CD4-positive, alpha-beta T cell treated with Interleukin-2 at 100 ng/mL for 4 hours (primary cell): ENCODE measurements around the gene KIF5A.

ENCODE experiments used
- DNase-seq: peaks from one replicate; pipeline ENCODE4 v3.0.0-alpha.2; 2020; ENCODE audit warnings: low spot score

Gene KIF5A

DNA sequence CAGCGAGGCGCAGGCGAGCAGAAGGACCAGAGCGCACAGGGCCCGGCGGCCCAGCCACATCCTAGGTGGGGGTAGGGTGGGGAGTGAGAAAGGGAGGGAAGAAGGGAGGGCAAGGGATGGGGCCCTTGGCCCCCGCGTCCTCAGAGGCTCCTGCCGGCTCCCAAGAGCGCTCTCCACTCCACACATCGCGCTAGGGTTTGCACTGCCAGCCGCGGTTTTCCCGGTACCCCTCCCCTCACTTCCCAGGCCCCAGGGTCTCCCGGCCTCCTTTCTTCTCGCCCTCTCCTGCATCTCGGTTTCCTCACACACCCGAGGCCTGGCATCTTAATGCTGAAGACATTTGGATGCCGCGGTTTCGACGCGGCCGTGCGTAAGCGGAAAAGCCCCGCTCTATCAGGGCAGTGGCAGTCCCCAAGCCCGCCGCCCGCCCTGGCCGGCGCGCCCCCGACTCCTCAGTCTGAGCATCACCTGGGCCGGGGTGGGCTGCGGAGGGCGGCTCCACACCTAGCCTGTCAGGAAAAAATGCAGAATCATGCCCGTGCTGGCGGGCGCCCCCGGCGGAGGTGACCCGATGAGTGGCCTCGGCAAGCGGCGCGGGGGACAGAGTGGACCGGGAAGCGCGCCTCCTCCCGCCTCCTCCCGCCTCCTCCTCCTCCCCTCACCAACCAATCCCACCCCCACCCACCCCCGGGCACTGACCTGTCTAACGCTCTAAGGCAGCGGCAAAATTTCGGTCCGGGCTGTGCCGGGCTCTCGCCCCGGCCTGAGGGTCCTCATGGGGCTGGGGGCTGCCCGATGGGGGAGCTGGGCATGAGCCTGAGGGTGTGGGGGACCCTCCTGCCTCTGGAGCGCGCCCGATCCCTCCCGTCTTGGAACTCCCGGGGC lies 82.5 kb downstream of the KIF5A start:
- no peak for DNase-seq

DNA sequence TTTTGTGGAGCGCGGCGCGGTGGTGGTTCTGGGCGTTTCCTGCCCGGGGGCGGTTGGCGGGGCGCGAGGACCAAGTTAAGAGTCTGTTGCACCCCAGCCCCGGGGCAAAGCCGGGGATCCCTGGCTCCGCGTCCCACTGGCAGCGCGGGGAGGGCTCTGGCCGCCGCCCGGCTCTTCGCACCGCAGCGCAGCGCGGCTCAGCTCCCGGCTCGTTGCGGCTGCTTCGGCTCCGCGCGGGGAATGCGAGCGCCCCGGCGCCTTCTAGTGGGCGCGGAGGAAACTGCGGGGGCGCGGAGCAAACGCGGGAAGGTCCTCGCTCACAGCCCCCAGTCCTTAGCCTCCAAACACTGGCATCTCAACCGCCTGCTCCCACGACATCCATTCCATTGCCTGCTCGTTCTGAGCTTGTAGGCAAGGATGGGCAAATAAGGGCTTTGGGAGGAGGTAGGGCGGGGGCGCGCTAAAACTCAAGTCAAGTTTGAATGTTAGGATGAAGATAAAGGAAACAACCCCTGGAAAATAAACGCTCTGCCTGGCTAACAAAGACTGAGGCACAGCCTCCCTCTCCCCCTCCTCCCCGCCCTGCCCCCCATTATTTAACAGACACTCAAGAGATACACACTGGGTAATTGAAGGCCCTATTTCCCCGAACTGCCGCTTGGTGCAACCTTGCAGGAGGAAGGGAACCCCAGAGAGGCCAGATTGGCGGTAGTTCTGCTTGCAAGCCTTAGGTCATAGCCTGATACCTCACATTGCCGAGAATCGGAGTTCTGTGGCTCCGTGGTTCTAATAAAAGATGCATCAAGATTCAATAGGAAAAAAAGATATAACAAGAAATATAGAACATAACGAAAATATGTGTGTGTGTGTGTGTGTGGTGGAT lies 83.4 kb downstream of the KIF5A start, which contains the start of gene B4GALNT1:
Gene B4GALNT1, minus strand, starts transcription at position 244 of the 883 bp plus-strand sequence. CDS start 1,069 bp downstream, outside the sequence.
- peak; percentile 59 for DNase-seq
